DMS79 treated with DMSO at 0.1 percent for 48 hours (cell line): Measurements from ENCODE around the gene RUNX3.
"Not testable (repeated sequence)": the region's sequence is repeated elsewhere in the genome, so short reads cannot be mapped to it uniquely, and the experiment has no call there.

Experiments
- DNase-seq: peaks from one replicate; lab custom pipeline; 2025; lab: John Stamatoyannopoulos, UW

The RUNX3 gene

GRCh38 chr1:24901791-24902470, 28.1 kb downstream of the RUNX3 start:
- DNase-seq: no peak

- no peak for DNase-seq
Observed at GRCh38 chr1:24900985-24901781, 28.9 kb downstream of the RUNX3 start.

GRCh38 chr1:24900486-24900849, 29.6 kb downstream of the RUNX3 start:
- DNase-seq: no peak

GRCh38 chr1:24899581-24900485, 30.2 kb downstream of the RUNX3 start:
- no peak for DNase-seq

GRCh38 chr1:24898909-24899439, 31.1 kb downstream of the RUNX3 start:
- no peak for DNase-seq

- no peak for DNase-seq
Observed at GRCh38 chr1:24898152-24898908, 31.7 kb downstream of the RUNX3 start.

- no peak for DNase-seq
Observed at GRCh38 chr1:24897263-24898151, 32.6 kb downstream of the RUNX3 start.

GRCh38 chr1:24896596-24897262, 33.3 kb downstream of the RUNX3 start:
- DNase-seq: no peak

GRCh38 chr1:24896176-24896575, 33.9 kb downstream of the RUNX3 start:
- DNase-seq: no peak

GRCh38 chr1:24895511-24895910, 34.6 kb downstream of the RUNX3 start:
- DNase-seq: no peak

GRCh38 chr1:24894002-24894401, 36.1 kb downstream of the RUNX3 start:
- no peak for DNase-seq

- DNase-seq: no peak
Observed at GRCh38 chr1:24893431-24893830, 36.6 kb downstream of the RUNX3 start.

- DNase-seq: no peak
Observed at GRCh38 chr1:24892188-24893153, 37.6 kb downstream of the RUNX3 start.

GRCh38 chr1:24891367-24891766, 38.7 kb downstream of the RUNX3 start:
- DNase-seq: not testable (repeated sequence)

- no peak for DNase-seq
Observed at GRCh38 chr1:24890887-24891286, 39.2 kb downstream of the RUNX3 start.

GRCh38 chr1:24888971-24889676, 41.0 kb downstream of the RUNX3 start:
- DNase-seq: no peak

- no peak for DNase-seq
Observed at GRCh38 chr1:24888061-24888970, 41.8 kb downstream of the RUNX3 start.
